ENCODE data around the gene ZNF304. TPM values are rescaled to one million over a fixed set of nuclear protein-coding genes. Genes with fewer than 3 reads are reported as not detected.

Gene ZNF304
- total RNA-seq, 1 donor from 2014 or later = 12.2 TPM

GRCh38 chr19:57406516-57407123, 55.5 kb downstream of the ZNF304 start:
- Histone ChIP-seq H4K20me1 (ENCODE audit: insufficient read depth, low read length) (no peaks in the 10 kb centered on the region), H3K4me1 (ENCODE audit: insufficient read depth, low read length) (peaks cover 4% of the 10 kb centered on the region), H3K9ac (ENCODE audit: low read length) (no peak overlapping the region), H3K4me3 (ENCODE audit: insufficient read depth, low read depth, low read length) (no peak overlapping the region), H3K79me2 (ENCODE audit: insufficient read depth, low read length) (peaks cover 3% of the 10 kb centered on the region), H3K36me3 (ENCODE audit: insufficient read depth, low read length) (no peaks in the 10 kb centered on the region), H3K9me3 (ENCODE audit: insufficient read depth, low read depth, low read length) (peaks cover 26% of the 10 kb centered on the region), H3K27me3 (ENCODE audit: insufficient read depth, low read length) (no peaks in the 10 kb centered on the region), H3K4me2 (ENCODE audit: low read length) (no peak overlapping the region), H2AFZ (ENCODE audit: low read depth, low read length) (no peak overlapping the region), H3K27ac (ENCODE audit: low read depth, low read length) (no peak overlapping the region)
- Mint-ChIP-seq H3K4me3 (ENCODE audit: unreplicated experiment) (no peak overlapping the region), H3K27me3 (ENCODE audit: low read depth, unreplicated experiment) (no peaks in the 10 kb centered on the region), H3K9me3 (ENCODE audit: unreplicated experiment) (peaks cover 7% of the 10 kb centered on the region), H3K27ac (ENCODE audit: unreplicated experiment) (no peak overlapping the region), H3K4me1 (ENCODE audit: low read depth, unreplicated experiment) (peaks cover 1% of the 10 kb centered on the region), H3K36me3 (ENCODE audit: low read depth, unreplicated experiment) (peaks cover 20% of the 10 kb centered on the region)
- TF ChIP-seq CTCF (IDR thresholded peaks at IDR 0.05; ENCODE audit: insufficient read depth, low read depth, low read length) (peak; percentile 11), EZH2 (IDR thresholded peaks at IDR 0.05; ENCODE audit: insufficient read depth, low read length) (no peak)
- FAIRE-seq = no peak
- no peak for DNase-seq (ENCODE audit: low read depth)

Other genes starting within 250 kb of the ZNF304 start
- gene USP29, start 231.3 kb upstream of the ZNF304 start, total RNA-seq = not detected in 2 replicates
- gene ZIM3, start 206.1 kb upstream of the ZNF304 start, total RNA-seq = not detected in 2 replicates
- not detected in 2 replicates for gene DUXA, start 183.8 kb upstream of the ZNF304 start, total RNA-seq
- 25.5 and 26.5 TPM in 2 replicates for gene ZNF264, start 159.8 kb upstream of the ZNF304 start, total RNA-seq
- gene AURKC, start 120.2 kb upstream of the ZNF304 start, total RNA-seq = 1.2 and 1.6 TPM in 2 replicates
- gene ZNF805, start 110.6 kb upstream of the ZNF304 start, total RNA-seq = 21.7 and 23.8 TPM in 2 replicates
- 87.2 and 105 TPM in 2 replicates for gene ZNF460, start 70.8 kb upstream of the ZNF304 start, total RNA-seq
- 8.7 and 9.5 TPM in 2 replicates for gene ZNF543, start 30.8 kb upstream of the ZNF304 start, total RNA-seq
- gene TRAPPC2B, start 12.3 kb downstream of the ZNF304 start, total RNA-seq = 9.2 and 11.6 TPM in 2 replicates
- gene ZNF547, start 12.3 kb downstream of the ZNF304 start, total RNA-seq = 3.6 and 4.1 TPM in 2 replicates
- gene ZNF548, start 38.6 kb downstream of the ZNF304 start, total RNA-seq = 16.6 and 16.7 TPM in 2 replicates
- 7.7 and 11.6 TPM in 2 replicates for gene ZNF17, start 59.9 kb downstream of the ZNF304 start, total RNA-seq
- gene ZNF749, start 84.1 kb downstream of the ZNF304 start, total RNA-seq = 14.1 and 16.2 TPM in 2 replicates
- 1.5 and 1.7 TPM in 2 replicates for gene VN1R1, start 105.9 kb downstream of the ZNF304 start, total RNA-seq
- 13.8 and 14.5 TPM in 2 replicates for gene ZNF772, start 126.3 kb downstream of the ZNF304 start, total RNA-seq
- 13.1 and 14.1 TPM in 2 replicates for gene ZNF419, start 136.5 kb downstream of the ZNF304 start, total RNA-seq
- 11.4 and 13.3 TPM in 2 replicates for gene ZNF773, start 148.7 kb downstream of the ZNF304 start, total RNA-seq
- 6.7 and 7.3 TPM in 2 replicates for gene ZNF549, start 176.1 kb downstream of the ZNF304 start, total RNA-seq
- 13.4 and 13.5 TPM in 2 replicates for gene ZNF550, start 208.6 kb downstream of the ZNF304 start, total RNA-seq
- gene ZNF416, start 227.6 kb downstream of the ZNF304 start, total RNA-seq = 9.3 and 9.7 TPM in 2 replicates
- 8.7 and 8.9 TPM in 2 replicates for gene ZIK1, start 232.9 kb downstream of the ZNF304 start, total RNA-seq
- 3.5 and 4.7 TPM in 2 replicates for gene ZNF530, start 248.6 kb downstream of the ZNF304 start, total RNA-seq

Measured in astrocyte (in vitro differentiated cells and primary cell).